Endodermal cell (in vitro differentiated cells): ENCODE results near the gene VRK2. TPM values are rescaled to one million over a fixed set of nuclear protein-coding genes. Genes with fewer than 3 reads are reported as not detected.

Experiments used
- DNase-seq: peaks from one replicate; pipeline ENCODE4 v3.0.0-alpha.2; 2017
- H3K27ac ChIP-seq: 2 replicates; pipeline ENCODE4 v1.5.1; 2013; ENCODE audit warnings: mild to moderate bottlenecking, low read depth, low read length, moderate library complexity
- H3K27me3 ChIP-seq: 2 replicates; pipeline ENCODE4 v1.6.1; 2013; ENCODE audit warnings: mild to moderate bottlenecking, low read length, moderate library complexity; ENCODE audit not compliant: insufficient read depth, control insufficient read depth, poor library complexity, severe bottlenecking
- H3K36me3 ChIP-seq: 2 replicates; pipeline ENCODE4 v1.7.0; 2013; ENCODE audit warnings: mild to moderate bottlenecking, low read length, moderate library complexity; ENCODE audit not compliant: control insufficient read depth, insufficient read depth
- H3K4me1 ChIP-seq: one replicate; pipeline ENCODE4 v1.7.0; 2013; ENCODE audit warnings: low read length; ENCODE audit not compliant: control insufficient read depth, insufficient read depth
- H3K4me3 ChIP-seq: 2 replicates; pipeline ENCODE4 v1.5.1; 2013; ENCODE audit warnings: mild to moderate bottlenecking, low read length, moderate library complexity
- H3K9ac ChIP-seq: 2 replicates; pipeline ENCODE4 v1.6.1; 2013; ENCODE audit warnings: mild to moderate bottlenecking, low read length, moderate library complexity; ENCODE audit not compliant: poor library complexity, severe bottlenecking; ENCODE audit errors: extremely low read depth
- H3K9me3 ChIP-seq: 2 replicates; pipeline ENCODE4 v1.6.1; 2013; ENCODE audit warnings: mild to moderate bottlenecking, low read length, moderate library complexity; ENCODE audit not compliant: control insufficient read depth
- H3K27ac Mint-ChIP-seq: 2 replicates; pipeline ENCODE4 v1.8.0; 2020; ENCODE audit warnings: mixed read lengths
- H3K27me3 Mint-ChIP-seq: 2 replicates; pipeline ENCODE4 v1.8.0; 2021; ENCODE audit warnings: mild to moderate bottlenecking, mixed read lengths; ENCODE audit not compliant: insufficient read depth
- H3K36me3 Mint-ChIP-seq: 2 replicates; pipeline ENCODE4 v1.8.0; 2020; ENCODE audit warnings: low read depth, mixed read lengths
- H3K4me1 Mint-ChIP-seq: 2 replicates; pipeline ENCODE4 v1.8.0; 2020; ENCODE audit warnings: mixed read lengths
- H3K4me3 Mint-ChIP-seq: 2 replicates; pipeline ENCODE4 v1.8.0; 2020; ENCODE audit warnings: mild to moderate bottlenecking, moderate library complexity, mixed read lengths
- H3K9me3 Mint-ChIP-seq: 2 replicates; pipeline ENCODE4 v1.8.0; 2020; ENCODE audit warnings: mild to moderate bottlenecking, mixed read lengths
- CTCF ChIP-seq: fragments of 200-600 bp; sonication (generic); conservative IDR thresholded peaks from 2 replicates; pipeline ENCODE4 v1.5.0; 2021; ENCODE audit warnings: antibody characterized with exemption, mild to moderate bottlenecking
- WGBS, 2 experiments: methylation state at CpG; one replicate each; pipeline versions ENCODE4 v1.1.5 to v1.1.7; 2013; ENCODE audit warnings: missing lambda C conversion rate in 2 of 2, mixed read lengths in 1 of 2; ENCODE audit not compliant: insufficient coverage in 1 of 2, insufficient read length in 1 of 2; 5-methylcytosine and 5-hydroxymethylcytosine counted together
- total RNA-seq, 2 donors: library from RNA; stranded (reverse); fragmentation: NEBNext Ultra II Directional in 1 of 2; extraction: Animal tissue kit (Norgen Biotek cat#: 25700) in 1 of 2; gene quantifications; 2 replicates in 1 of 2; 3 replicates in 1 of 2; pipeline ENCODE4 v1.2.1, GENCODE V29; 2021

The VRK2 gene
- total RNA-seq, 2 donors from 2014 or later, result 27.3 to 33.3 TPM

GRCh38 chr2:58047961-58048360, 1.4 kb downstream of the VRK2 start:
- no peaks in the 10 kb centered on the region for H3K9me3 ChIP-seq
- no peak overlapping the region for H3K9ac ChIP-seq
- Mint-ChIP-seq H3K27ac (no peak overlapping the region), H3K4me1 (peaks cover 20% of the 10 kb centered on the region), H3K36me3 (peaks cover 5% of the 10 kb centered on the region), H3K27me3 (no peaks in the 10 kb centered on the region), H3K4me3 (peak overlapping the region; percentile 81), H3K9me3 (no peaks in the 10 kb centered on the region)
- H3K27ac ChIP-seq, result no peak overlapping the region
- H3K27me3 ChIP-seq, result no peaks in the 10 kb centered on the region
- H3K36me3 ChIP-seq, result peaks cover 21% of the 10 kb centered on the region
- no peaks in the 10 kb centered on the region for H3K4me1 ChIP-seq
- no peak for TF ChIP-seq CTCF
- H3K4me3 ChIP-seq, result peak overlapping the region; percentile 85
- no peak for DNase-seq
- WGBS, 2 experiments, result 72 to 83% methylated on average over 3 of the region's 3 CpGs

- H3K27me3 ChIP-seq, result no peaks in the 10 kb centered on the region
- H3K9me3 Mint-ChIP-seq, result no peaks in the 10 kb centered on the region
- H3K27ac ChIP-seq, result no peak overlapping the region
- peaks cover 23% of the 10 kb centered on the region for H3K36me3 ChIP-seq
- peaks cover 5% of the 10 kb centered on the region for H3K36me3 Mint-ChIP-seq
- H3K4me1 Mint-ChIP-seq, result peaks cover 11% of the 10 kb centered on the region
- no peaks in the 10 kb centered on the region for H3K9me3 ChIP-seq
- WGBS, 2 experiments, result 90% methylated on average over 2 to 3 of the region's 3 CpGs
- H3K27ac Mint-ChIP-seq, result no peak overlapping the region
- H3K9ac ChIP-seq, result no peak overlapping the region
- no peaks in the 10 kb centered on the region for H3K27me3 Mint-ChIP-seq
- H3K4me3 ChIP-seq, result no peak overlapping the region
- no peak for DNase-seq
- H3K4me1 ChIP-seq, result no peaks in the 10 kb centered on the region
- no peak for TF ChIP-seq CTCF
- H3K4me3 Mint-ChIP-seq, result no peak overlapping the region
Measured at GRCh38 chr2:58051445-58051844, 4.8 kb downstream of the VRK2 start.

- no peak for DNase-seq
- Histone ChIP-seq H3K27me3 (no peaks in the 10 kb centered on the region), H3K4me3 (no peak overlapping the region), H3K36me3 (peaks cover 29% of the 10 kb centered on the region), H3K9ac (no peak overlapping the region), H3K4me1 (no peaks in the 10 kb centered on the region), H3K27ac (no peak overlapping the region), H3K9me3 (no peaks in the 10 kb centered on the region)
- Mint-ChIP-seq H3K9me3 (no peaks in the 10 kb centered on the region), H3K27ac (no peak overlapping the region), H3K36me3 (peaks cover 7% of the 10 kb centered on the region), H3K4me3 (no peak overlapping the region), H3K4me1 (peaks cover 7% of the 10 kb centered on the region), H3K27me3 (no peaks in the 10 kb centered on the region)
- no peak for TF ChIP-seq CTCF
- WGBS, 2 experiments, result 95% methylated on average over 1 of the region's 1 CpG; no CpG with 5 or more reads in 1 of the 2 experiments
Measured at GRCh38 chr2:58052978-58053377, 6.4 kb downstream of the VRK2 start.
